Measurements from ENCODE around the gene PLAU. TPM values are rescaled to one million over a fixed set of nuclear protein-coding genes. Genes with fewer than 3 reads are reported as not detected.

The PLAU gene
- total and polyA plus RNA-seq, 10 of the 15 experiments (the other 5 are each of a cell fraction or from before 2014, with no cell fraction given), result 2.5 to 20.9 (median 11.5) TPM

- Histone ChIP-seq H3K9me3 (replicated peaks; ENCODE audit: control insufficient read depth, insufficient read depth, low read length) (no peaks in the 10 kb centered on the region), H2AFZ (ENCODE audit: control insufficient read depth, low read depth, low read length) (no peak overlapping the region), H3K4me1 (ENCODE audit: control insufficient read depth, insufficient read depth, low read length) (peaks cover 17% of the 10 kb centered on the region), H3K4me3 (no peak overlapping the region), H4K20me1 (ENCODE audit: control insufficient read depth, insufficient read depth) (no peaks in the 10 kb centered on the region), H3K36me3 (ENCODE audit: control insufficient read depth in 2 of 2, insufficient read depth in 2 of 2, low read length in 1 of 2) (no peaks in the 10 kb centered on the region), H3K9ac (ENCODE audit: control insufficient read depth, insufficient read depth, low read length) (no peak overlapping the region), H3K27me3 (replicated peaks in 1 of 2; ENCODE audit: control insufficient read depth in 2 of 2, insufficient read depth in 2 of 2, low read length in 1 of 2) (no peaks in the 10 kb centered on the region), H3K4me2 (ENCODE audit: control insufficient read depth, insufficient read depth) (no peak overlapping the region), H3K79me2 (ENCODE audit: control insufficient read depth, insufficient read depth, low read length) (peaks cover 5% of the 10 kb centered on the region), H3K27ac (ENCODE audit: control insufficient read depth, insufficient read depth) (no peak overlapping the region)
- no peak for FAIRE-seq
- ChIA-PET POLR2A (interaction anchor here (0.6 to 3.7 kb wide), 5 partner anchors 15 to 122 kb away, joined by 3 to 24 read pairs (median 7); no protein-coding TSS in a partner anchor), CTCF (interaction anchor here (0.7 to 19.8 kb wide), 12 partner anchors 9 to 348 kb away, joined by 3 to 930 read pairs (median 26); partner anchors contain the start of gene CHCHD1), SMC1A (ENCODE audit: uncharacterized antibody, unreplicated experiment) (interaction anchor here (0.5 to 27.4 kb wide), 9 partner anchors 13 to 348 kb away, joined by 3 to 1048 read pairs (median 23); no protein-coding TSS in a partner anchor), RAD21 (ENCODE audit: unreplicated experiment) (interaction anchor here (0.6 to 21.4 kb wide), 7 partner anchors 16 to 199 kb away, joined by 3 to 616 read pairs (median 16); a partner anchor contains a TSS)
- 81% methylated on average over 9 of the region's 9 CpGs for WGBS (ENCODE audit: insufficient coverage, insufficient replicate concordance, low lambda C conversion rate, missing lambda C conversion rate)
- BruUV-seq (replicated peaks), result no TSS peak
- in situ Hi-C loops (cut with MboI), result loop anchor here (25.0 kb wide), 1 partner anchor 210 kb away; no protein-coding TSS in a partner anchor
- no peak for ATAC-seq
- DNase-seq (ENCODE audit: low read depth, low spot score), result no peak
- intact Hi-C loops (cut with micrococcal nuclease; ENCODE audit: unreplicated experiment), result loop anchor here (2.0 to 5.0 kb wide), 2 partner anchors 105 to 350 kb away; a partner anchor contains a TSS
- TF ChIP-seq LARP7 (IDR thresholded peaks at IDR 0.05) (no peak), BCL3 (IDR thresholded peaks at IDR 0.05; ENCODE audit: borderline replicate concordance, insufficient read depth, low read depth, low read length, poor library complexity, severe bottlenecking) (no peak), RELA (IDR thresholded peaks at IDR 0.05; ENCODE audit: borderline replicate concordance, partially characterized antibody) (no peak), MLLT1 (IDR thresholded peaks at IDR 0.05) (no peak), CEBPZ (IDR thresholded peaks at IDR 0.05; ENCODE audit: low read depth, low read length) (no peak), FOXM1 (IDR thresholded peaks at IDR 0.05; ENCODE audit: low read depth, low read length) (no peak), FOS (IDR thresholded peaks at IDR 0.05; ENCODE audit: borderline replicate concordance, extremely low read depth, insufficient read length) (no peak), ATF3 (IDR thresholded peaks at IDR 0.05; ENCODE audit: borderline replicate concordance, extremely low read depth, low read depth, low read length) (no peak), RFX5 (IDR thresholded peaks at IDR 0.05; ENCODE audit: low read depth, low read length) (no peak), NR2C2 (IDR thresholded peaks at IDR 0.05; ENCODE audit: borderline replicate concordance, control insufficient read depth, insufficient read length, low read depth) (no peak), POLR2AphosphoS2 (IDR thresholded peaks at IDR 0.05; ENCODE audit: low read depth, low read length) (no peak), POLR2AphosphoS5 (IDR thresholded peaks at IDR 0.05; ENCODE audit: low read length) (no peak)
These were observed 33.3 kb upstream of the PLAU start for GRCh38 chr10:73877533-73878160.

All from GM12878 (cell line).